OCI-LY3 (cell line): Measurements from ENCODE around the gene NPHP3.

Experiments
- H2AFZ ChIP-seq: fragments of 200-600, 300-600 bp; shearing (Covaris generic); 2 replicates; pipeline ENCODE4 v1.6.0; 2014; ENCODE audit warnings: antibody characterized with exemption, low read depth, low read length
- H3K27ac ChIP-seq: fragments of 200-600, 300-600 bp; sonication (generic); 2 replicates; pipeline ENCODE4 v1.5.1; 2014; ENCODE audit warnings: mild to moderate bottlenecking, low read length, moderate library complexity, mixed read lengths
- H3K27me3 ChIP-seq: fragments of 200-600, 300-600 bp; sonication (generic); 2 replicates; pipeline ENCODE4 v1.6.1; 2014; ENCODE audit warnings: low read depth, low read length, mixed read lengths
- H3K36me3 ChIP-seq: fragments of 200-600, 300-600 bp; sonication (generic); replicated peaks from 2 replicates; pipeline ENCODE3; 2014; ENCODE audit warnings: low read depth, low read length, mixed read lengths
- H3K4me1 ChIP-seq: fragments of 300-600, 200-600 bp; sonication (generic); 2 replicates; pipeline ENCODE4 v1.6.1; 2014; ENCODE audit warnings: low read length, mixed read lengths
- H3K4me2 ChIP-seq: fragments of 200-600, 300-600 bp; sonication (generic); 2 replicates; pipeline ENCODE4 v1.6.1; 2014; ENCODE audit warnings: low read length, mixed read lengths
- H3K4me3 ChIP-seq: fragments of 300-600, 200-600 bp; sonication (generic); 2 replicates; pipeline ENCODE4 v1.5.1; 2014; ENCODE audit warnings: antibody characterized with exemption, mild to moderate bottlenecking, low read length, moderate library complexity
- H3K79me2 ChIP-seq: fragments of 300-600, 200-600 bp; shearing (Covaris generic); 2 replicates; pipeline ENCODE4 v1.6.1; 2014; ENCODE audit warnings: mild to moderate bottlenecking, low read length, mixed read lengths
- H3K9ac ChIP-seq: fragments of 300-600, 200-600 bp; shearing (Covaris generic); 2 replicates; pipeline ENCODE4 v1.6.0; 2014; ENCODE audit warnings: mild to moderate bottlenecking, low read length, moderate library complexity
- H3K9me3 ChIP-seq: fragments of 200-600, 300-600 bp; shearing (Covaris generic); 2 replicates; pipeline ENCODE4 v1.6.1; 2014; ENCODE audit warnings: low read length, mixed read lengths; ENCODE audit not compliant: insufficient read depth
- H4K20me1 ChIP-seq: fragments of 200-600, 300-600 bp; sonication (generic); 2 replicates; pipeline ENCODE4 v1.6.1; 2016; ENCODE audit warnings: low read length, mixed read lengths; ENCODE audit not compliant: insufficient read depth
- EZH2phosphoT487 ChIP-seq: fragments of 200-600 bp; shearing (Covaris generic); IDR thresholded peaks from 2 replicates; pipeline ENCODE4 v1.6.1; 2018; ENCODE audit warnings: antibody characterized with exemption, mixed run types, low read depth
- TF ChIP-seq, protein P1 (sequence below): fragments of 200-600, 300-600 bp; sonication (generic); IDR thresholded peaks from 2 replicates; pipeline ENCODE4 v1.5.1; 2014; ENCODE audit warnings: antibody characterized with exemption, low read length, low read depth

The NPHP3 gene

DNA sequence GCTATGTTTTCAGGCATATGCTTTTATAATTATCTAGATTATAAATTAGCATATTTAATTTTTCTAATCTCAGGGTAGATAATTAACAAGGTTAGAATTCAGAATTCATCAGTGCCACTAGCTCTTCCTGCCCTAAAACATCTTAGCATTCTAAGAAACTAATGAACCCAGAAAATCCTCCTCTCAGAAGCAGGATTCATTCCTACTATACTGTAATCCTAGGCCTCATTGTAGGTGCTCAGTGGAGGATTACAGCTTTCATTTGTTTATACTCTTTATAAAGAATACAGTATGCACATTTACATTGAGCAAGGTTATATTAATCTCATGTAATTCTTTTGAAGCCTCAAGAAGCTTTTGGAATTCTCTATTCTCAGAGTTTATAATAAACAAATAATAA is 83.5 kb downstream of the NPHP3 start:
- Histone ChIP-seq H3K4me1 (no peaks in the 10 kb centered on the region), H2AFZ (no peak overlapping the region), H3K4me2 (no peak overlapping the region), H3K9ac (no peak overlapping the region), H3K4me3 (no peak overlapping the region), H3K27ac (no peak overlapping the region), H3K9me3 (no peaks in the 10 kb centered on the region), H3K36me3 (peaks cover 6% of the 10 kb centered on the region), H3K27me3 (no peaks in the 10 kb centered on the region), H3K79me2 (no peaks in the 10 kb centered on the region), H4K20me1 (no peaks in the 10 kb centered on the region)
- TF ChIP-seq EZH2phosphoT487: no peak
- TF ChIP-seq, protein P1, sequence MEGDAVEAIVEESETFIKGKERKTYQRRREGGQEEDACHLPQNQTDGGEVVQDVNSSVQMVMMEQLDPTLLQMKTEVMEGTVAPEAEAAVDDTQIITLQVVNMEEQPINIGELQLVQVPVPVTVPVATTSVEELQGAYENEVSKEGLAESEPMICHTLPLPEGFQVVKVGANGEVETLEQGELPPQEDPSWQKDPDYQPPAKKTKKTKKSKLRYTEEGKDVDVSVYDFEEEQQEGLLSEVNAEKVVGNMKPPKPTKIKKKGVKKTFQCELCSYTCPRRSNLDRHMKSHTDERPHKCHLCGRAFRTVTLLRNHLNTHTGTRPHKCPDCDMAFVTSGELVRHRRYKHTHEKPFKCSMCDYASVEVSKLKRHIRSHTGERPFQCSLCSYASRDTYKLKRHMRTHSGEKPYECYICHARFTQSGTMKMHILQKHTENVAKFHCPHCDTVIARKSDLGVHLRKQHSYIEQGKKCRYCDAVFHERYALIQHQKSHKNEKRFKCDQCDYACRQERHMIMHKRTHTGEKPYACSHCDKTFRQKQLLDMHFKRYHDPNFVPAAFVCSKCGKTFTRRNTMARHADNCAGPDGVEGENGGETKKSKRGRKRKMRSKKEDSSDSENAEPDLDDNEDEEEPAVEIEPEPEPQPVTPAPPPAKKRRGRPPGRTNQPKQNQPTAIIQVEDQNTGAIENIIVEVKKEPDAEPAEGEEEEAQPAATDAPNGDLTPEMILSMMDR: no peak

DNA sequence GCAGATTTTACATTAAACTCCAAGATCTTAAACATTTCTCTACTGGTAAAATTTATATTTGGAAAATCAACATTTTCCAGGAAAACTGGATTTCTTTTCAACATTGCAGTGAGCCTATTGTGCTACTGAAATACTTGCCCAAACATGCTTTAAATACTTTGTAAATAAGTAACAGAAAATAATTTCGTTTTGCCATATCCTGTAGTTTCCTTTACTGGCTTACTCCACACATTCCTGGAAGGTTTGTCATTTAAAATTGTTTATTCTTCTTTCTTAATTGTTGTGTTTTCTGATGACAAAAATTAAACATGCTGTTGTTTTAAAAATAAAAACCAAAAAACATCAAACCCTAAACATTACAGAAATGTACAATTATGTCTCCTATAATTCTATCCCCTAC is 84.6 kb downstream of the NPHP3 start:
- H3K27me3 ChIP-seq: no peaks in the 10 kb centered on the region
- no peak overlapping the region for H2AFZ ChIP-seq
- H3K4me1 ChIP-seq: no peaks in the 10 kb centered on the region
- H3K36me3 ChIP-seq: peaks cover 6% of the 10 kb centered on the region
- no peak overlapping the region for H3K4me2 ChIP-seq
- no peaks in the 10 kb centered on the region for H4K20me1 ChIP-seq
- no peak overlapping the region for H3K27ac ChIP-seq
- no peak overlapping the region for H3K4me3 ChIP-seq
- H3K9me3 ChIP-seq: no peaks in the 10 kb centered on the region
- H3K79me2 ChIP-seq: no peaks in the 10 kb centered on the region
- TF ChIP-seq, protein P1: no peak
- TF ChIP-seq EZH2phosphoT487: no peak
- H3K9ac ChIP-seq: no peak overlapping the region

DNA sequence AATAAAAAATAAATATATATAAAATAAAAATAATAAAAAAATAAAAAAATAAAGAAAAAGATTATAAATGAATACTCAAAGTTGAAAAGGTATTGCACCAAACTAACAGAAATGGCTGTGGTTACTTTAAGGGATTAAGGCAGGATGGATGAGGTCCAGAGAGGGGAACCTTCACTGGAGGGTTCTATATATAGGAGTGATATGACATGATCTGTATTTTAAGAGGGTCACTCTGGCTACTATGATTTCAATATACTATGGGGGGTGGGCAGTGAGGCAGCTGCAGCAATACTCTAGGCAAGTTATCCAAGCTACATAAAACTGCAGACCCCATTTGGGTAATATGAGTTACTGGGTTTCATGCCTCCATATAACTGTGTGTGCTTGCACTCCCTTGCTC is 87.2 kb downstream of the NPHP3 start:
- Histone ChIP-seq H3K27ac (no peak overlapping the region), H2AFZ (no peak overlapping the region), H3K4me2 (no peak overlapping the region), H3K9ac (no peak overlapping the region), H3K36me3 (peaks cover 6% of the 10 kb centered on the region), H3K4me3 (no peak overlapping the region), H4K20me1 (no peaks in the 10 kb centered on the region), H3K27me3 (no peaks in the 10 kb centered on the region), H3K9me3 (no peaks in the 10 kb centered on the region), H3K79me2 (no peaks in the 10 kb centered on the region), H3K4me1 (no peaks in the 10 kb centered on the region)
- TF ChIP-seq EZH2phosphoT487: no peak
- TF ChIP-seq, protein P1: no peak
